HCT116 (cell line): Measurements from ENCODE around the gene SLC2A9.

Experiments used
- CTCF ChIP-seq, 3 experiments: fragments of 200-600 bp in 1 of 3; sonication (generic) in 1 of 3; IDR thresholded peaks in 2 of 3; conservative IDR thresholded peaks in 1 of 3; 2 replicates each; pipeline ENCODE4 v1.5.1; 2012 to 2017; ENCODE audit warnings: low read depth in 2 of 3, low read length in 2 of 3, antibody characterized with exemption in 1 of 3, borderline replicate concordance in 1 of 3, control low read depth in 1 of 3, mild to moderate bottlenecking in 1 of 3, mixed read lengths in 1 of 3, mixed run types in 1 of 3, moderate library complexity in 1 of 3; ENCODE audit not compliant: insufficient read depth in 1 of 3
- EGR1 ChIP-seq: IDR thresholded peaks from 2 replicates; pipeline ENCODE4 v1.6.1; 2012; ENCODE audit warnings: low read depth
- POLR2AphosphoS5 ChIP-seq: IDR thresholded peaks from 2 replicates; pipeline ENCODE4 v1.6.1; 2011; ENCODE audit warnings: mild to moderate bottlenecking, low read depth, low read length, moderate library complexity
- SIN3A ChIP-seq: IDR thresholded peaks from 2 replicates; pipeline ENCODE4 v1.6.1; 2012; ENCODE audit warnings: low read depth
- YY1 ChIP-seq: IDR thresholded peaks from 2 replicates; pipeline ENCODE4 v1.6.1; 2011; ENCODE audit warnings: low read length, low read depth, moderate library complexity, mild to moderate bottlenecking; ENCODE audit not compliant: insufficient replicate concordance; ENCODE audit errors: extremely low read depth

- TF ChIP-seq CTCF (IDR thresholded peaks at IDR 0.05 in 2 of 3, conservative IDR thresholded peaks at IDR 0.05 in 1 of 3; ENCODE audit: borderline replicate concordance in 1 of 3, insufficient read depth in 1 of 3, low read depth in 2 of 3, low read length in 2 of 3) = no peak
- TF ChIP-seq EGR1 = no peak
- no peak for TF ChIP-seq SIN3A
- TF ChIP-seq POLR2AphosphoS5 = no peak
- TF ChIP-seq YY1 = no peak
Observed at GRCh38 chr4:9933184-9933583, 88.1 kb downstream of the SLC2A9 start.
